Transverse colon (tissue), 4 donors: Measurements from ENCODE around the gene GCLC. TPM values are rescaled to one million over a fixed set of nuclear protein-coding genes. Genes with fewer than 3 reads are reported as not detected.

Source experiments
- DNase-seq: peaks from one replicate; pipeline ENCODE4 v3.0.0-alpha.2; 2019
- H3K27ac ChIP-seq, 4 donors: fragments of 200-600 bp; sonication (generic); 2 replicates each; pipeline ENCODE4 v1.5.1; 2016 to 2018; ENCODE audit warnings: inconsistent platforms in 4 of 4
- H3K27me3 ChIP-seq: fragments of 200-600 bp; sonication (generic); 2 replicates; pipeline ENCODE4 v1.5.1; 2017; ENCODE audit warnings: inconsistent platforms
- H3K36me3 ChIP-seq, 4 donors: fragments of 200-600 bp; sonication (generic); 2 replicates each; pipeline ENCODE4 v1.5.1; 2017 to 2019; ENCODE audit warnings: inconsistent platforms in 4 of 4
- H3K4me1 ChIP-seq, 4 donors: fragments of 200-600 bp; sonication (generic); 2 replicates each; pipeline ENCODE4 v1.5.1; 2017 to 2020; ENCODE audit warnings: inconsistent platforms in 4 of 4
- H3K4me3 ChIP-seq, 4 donors: fragments of 200-600 bp; sonication (generic); 1 replicate in 1 of 4; 2 replicates in 3 of 4; pipeline versions ENCODE4 v1.5.1 to v1.6.1; 2017 to 2019; ENCODE audit warnings: inconsistent platforms in 4 of 4
- H3K9me3 ChIP-seq, 2 donors: fragments of 200-600 bp; sonication (generic); 2 replicates each; pipeline ENCODE4 v1.5.1; 2017 to 2019; ENCODE audit warnings: inconsistent platforms in 2 of 2
- CTCF ChIP-seq, 5 experiments: fragments of 200-600 bp in 3 of 5; fragments of 450-650 bp in 2 of 5; sonication (generic) in 3 of 5; IDR thresholded peaks; 1 replicate in 2 of 5; 2 replicates in 3 of 5; pipeline ENCODE4 v1.5.1; 2016 to 2017; ENCODE audit warnings: antibody characterized with exemption in 5 of 5, inconsistent platforms in 3 of 5, mild to moderate bottlenecking in 2 of 5, moderate library complexity in 1 of 5
- EP300 ChIP-seq: sonication (generic); formaldehyde crosslinking; IDR thresholded peaks from one replicate; pipeline ENCODE4 v1.6.1; 2017; ENCODE audit warnings: antibody characterized with exemption, low read depth
- POLR2A ChIP-seq: fragments of 450-650 bp; IDR thresholded peaks from one replicate; pipeline ENCODE4 v1.6.1; 2016; ENCODE audit warnings: antibody characterized with exemption, mild to moderate bottlenecking, moderate library complexity
- POLR2AphosphoS5 ChIP-seq, 3 donors: sonication (generic); formaldehyde crosslinking; IDR thresholded peaks; one replicate each; pipeline ENCODE4 v1.6.1; 2016; ENCODE audit warnings: antibody characterized with exemption in 3 of 3
- WGBS, 2 donors: methylation state at CpG; one replicate each; pipeline ENCODE4 v1.1.5; 2018; ENCODE audit warnings: low coverage in 1 of 2; 5-methylcytosine and 5-hydroxymethylcytosine counted together
- in situ Hi-C, 4 donors: fragments of 200-750 bp; cut with MboI; loops; one replicate each; pipeline versions ENCODE4 v1.15.0 to v1.15.1; 2017; ENCODE audit warnings: low sequenced_read_pairs in 3 of 4, low pct_ligation_motif_present in 1 of 4, low pct_unique_long_range_greater_than_20kb in 1 of 4
- intact Hi-C: fragments of 100-400 bp; cut with DNase I; formaldehyde crosslinking; loops from one replicate; pipeline ENCODE4 v1.15.1; 2023; ENCODE audit warnings: low total_unique reads
- total RNA-seq, 4 donors: library from RNA; depleted of rRNA; stranded (reverse); fragments of >200 nt; gene quantifications; one replicate each; pipeline ENCODE4 v1.1.0, GENCODE V29; 2016

GCLC gene
- total RNA-seq, 4 donors from 2014 or later: 35.2 to 146 (median 64.1) TPM

GRCh38 chr6:53476964-53477363 lies 67.9 kb downstream of the GCLC start:
- Histone ChIP-seq H3K27me3 (no peaks in the 10 kb centered on the region), H3K4me3 (no peak overlapping the region), H3K9me3 (no peaks in the 10 kb centered on the region), H3K4me1 (no peaks in the 10 kb centered on the region), H3K36me3 (no peaks in the 10 kb centered on the region), H3K27ac (no peak overlapping the region)
- TF ChIP-seq CTCF (IDR thresholded peaks at IDR 0.05) (no peak), POLR2AphosphoS5 (IDR thresholded peaks at IDR 0.05) (no peak), EP300 (no peak), POLR2A (no peak)
- in situ Hi-C loops (no loop called here), intact Hi-C loops (no loop called here)
- WGBS, 2 donors: 92 to 98% methylated on average over 1 of the region's 1 CpG
- no peak for DNase-seq

- Histone ChIP-seq H3K27me3 (no peaks in the 10 kb centered on the region), H3K4me3 (no peak overlapping the region), H3K4me1 (no peaks in the 10 kb centered on the region), H3K9me3 (no peaks in the 10 kb centered on the region), H3K36me3 (no peaks in the 10 kb centered on the region), H3K27ac (no peak overlapping the region)
- intact Hi-C loops (no loop called here), in situ Hi-C loops (no loop called here)
- TF ChIP-seq EP300: no peak
- TF ChIP-seq POLR2A: no peak
- no peak for TF ChIP-seq POLR2AphosphoS5 (IDR thresholded peaks at IDR 0.05)
- TF ChIP-seq CTCF (IDR thresholded peaks at IDR 0.05): no peak
- DNase-seq: no peak
- WGBS, 2 donors: 96% methylated on average over 2 of the region's 2 CpGs; no CpG with 5 or more reads in 1 of the 2 donors
Measured at GRCh38 chr6:53474010-53474409, 70.9 kb downstream of the GCLC start.

- Histone ChIP-seq H3K4me1 (no peaks in the 10 kb centered on the region), H3K27ac (no peak overlapping the region), H3K4me3 (no peak overlapping the region), H3K27me3 (no peaks in the 10 kb centered on the region), H3K9me3 (no peaks in the 10 kb centered on the region), H3K36me3 (no peaks in the 10 kb centered on the region)
- DNase-seq: no peak
- intact Hi-C loops (no loop called here), in situ Hi-C loops (no loop called here)
- TF ChIP-seq POLR2AphosphoS5 (IDR thresholded peaks at IDR 0.05) (no peak), CTCF (IDR thresholded peaks at IDR 0.05) (no peak), POLR2A (no peak), EP300 (no peak)
- 82 to 92% methylated on average over 1 of the region's 1 CpG for WGBS, 2 donors
Measured at GRCh38 chr6:53469163-53469562, 75.7 kb downstream of the GCLC start.

GRCh38 chr6:53466257-53466656 lies 78.6 kb downstream of the GCLC start:
- Histone ChIP-seq H3K4me3 (no peak overlapping the region), H3K9me3 (no peaks in the 10 kb centered on the region), H3K4me1 (peaks cover 0 to 11% (median 8%) of the 10 kb centered on the region in 4 donors), H3K27me3 (no peaks in the 10 kb centered on the region), H3K27ac (no peak overlapping the region), H3K36me3 (no peaks in the 10 kb centered on the region)
- intact Hi-C loops (no loop called here), in situ Hi-C loops (no loop called here)
- WGBS, 2 donors: 17 to 54% methylated on average over 1 of the region's 1 CpG
- no peak for DNase-seq
- TF ChIP-seq POLR2A (no peak), POLR2AphosphoS5 (IDR thresholded peaks at IDR 0.05) (no peak)

GRCh38 chr6:53465732-53466131 lies 79.2 kb downstream of the GCLC start:
- 79 to 100% methylated on average over 2 to 5 of the region's 5 CpGs for WGBS, 2 donors
- in situ Hi-C loops (no loop called here), intact Hi-C loops (no loop called here)
- Histone ChIP-seq H3K4me3 (no peak overlapping the region), H3K4me1 (peaks cover 0 to 14% (median 8%) of the 10 kb centered on the region in 4 donors), H3K27ac (no peak overlapping the region), H3K36me3 (no peaks in the 10 kb centered on the region), H3K27me3 (no peaks in the 10 kb centered on the region), H3K9me3 (no peaks in the 10 kb centered on the region)
- DNase-seq: no peak
- no peak for TF ChIP-seq POLR2AphosphoS5 (IDR thresholded peaks at IDR 0.05)
- TF ChIP-seq CTCF (IDR thresholded peaks at IDR 0.05): no peak
- no peak for TF ChIP-seq EP300
- TF ChIP-seq POLR2A: no peak
